ENCODE data around the gene HERPUD2.
"Not testable (repeated sequence)": the region's sequence is repeated elsewhere in the genome, so short reads cannot be mapped to it uniquely, and the experiment has no call there.

Gene HERPUD2

GRCh38 chr7:35677582-35678356 lies 17.2 kb downstream of the HERPUD2 start:
- peaks cover 75% of the 10 kb centered on the region for H3K79me2 ChIP-seq (ENCODE audit: insufficient read depth, low read length)
- ATAC-seq (ENCODE audit: insufficient read depth, low read depth) (no peak), DNase-seq (no peak)
- no peaks in the 10 kb centered on the region for H3K9me3 ChIP-seq (ENCODE audit: insufficient read depth, low read length, severe bottlenecking)
- no peaks in the 10 kb centered on the region for H3K36me3 ChIP-seq (ENCODE audit: insufficient read depth, low read length)
- H3K4me1 ChIP-seq (ENCODE audit: insufficient read depth, low read length): peaks cover 17% of the 10 kb centered on the region
- H3K9ac ChIP-seq (ENCODE audit: low read depth, low read length): no peak overlapping the region
- TF ChIP-seq CTCF (IDR thresholded peaks at IDR 0.05; ENCODE audit: borderline replicate concordance, extremely low read depth, low read length, poor library complexity, severe bottlenecking): no peak
- no peak for TF ChIP-seq EZH2 (IDR thresholded peaks at IDR 0.05; ENCODE audit: borderline replicate concordance, low read depth, low read length, severe bottlenecking)
- peaks cover 34% of the 10 kb centered on the region for H4K20me1 ChIP-seq (ENCODE audit: insufficient read depth, low read length)
- no peak overlapping the region for H3K4me2 ChIP-seq (ENCODE audit: insufficient read depth, low read length)
- H3K27me3 ChIP-seq (ENCODE audit: insufficient read depth, low read length, poor library complexity): no peaks in the 10 kb centered on the region
- H2AFZ ChIP-seq (ENCODE audit: low read depth, low read length): no peak overlapping the region
- H3K4me3 ChIP-seq (ENCODE audit: low read depth in 1 of 2, low read length in 2 of 2): no peak overlapping the region
- no peak overlapping the region for H3K27ac ChIP-seq (ENCODE audit: low read length)

- peaks cover 64% of the 10 kb centered on the region for H3K79me2 ChIP-seq (ENCODE audit: insufficient read depth, low read length)
- H3K9me3 ChIP-seq (ENCODE audit: insufficient read depth, low read length, severe bottlenecking): no peaks in the 10 kb centered on the region
- no peaks in the 10 kb centered on the region for H3K27me3 ChIP-seq (ENCODE audit: insufficient read depth, low read length, poor library complexity)
- ATAC-seq (ENCODE audit: insufficient read depth, low read depth): no peak
- H2AFZ ChIP-seq (ENCODE audit: low read depth, low read length): no peak overlapping the region
- peaks cover 27% of the 10 kb centered on the region for H4K20me1 ChIP-seq (ENCODE audit: insufficient read depth, low read length)
- TF ChIP-seq CTCF (IDR thresholded peaks at IDR 0.05; ENCODE audit: borderline replicate concordance, extremely low read depth, low read length, poor library complexity, severe bottlenecking) (no peak), EZH2 (IDR thresholded peaks at IDR 0.05; ENCODE audit: borderline replicate concordance, low read depth, low read length, severe bottlenecking) (no peak)
- H3K27ac ChIP-seq (ENCODE audit: low read length): no peak overlapping the region
- no peak overlapping the region for H3K4me2 ChIP-seq (ENCODE audit: insufficient read depth, low read length)
- peaks cover 8% of the 10 kb centered on the region for H3K4me1 ChIP-seq (ENCODE audit: insufficient read depth, low read length)
- DNase-seq: no peak
- no peak overlapping the region for H3K9ac ChIP-seq (ENCODE audit: low read depth, low read length)
- H3K36me3 ChIP-seq (ENCODE audit: insufficient read depth, low read length): no peaks in the 10 kb centered on the region
- H3K4me3 ChIP-seq (ENCODE audit: low read depth in 1 of 2, low read length in 2 of 2): no peak overlapping the region
Measured at GRCh38 chr7:35676211-35676610, 18.7 kb downstream of the HERPUD2 start.

- Histone ChIP-seq H3K36me3 (ENCODE audit: insufficient read depth, low read length) (peaks cover 29% of the 10 kb centered on the region), H3K9ac (ENCODE audit: low read depth, low read length) (no peak overlapping the region), H2AFZ (ENCODE audit: low read depth, low read length) (no peak overlapping the region), H3K27me3 (ENCODE audit: insufficient read depth, low read length, poor library complexity) (no peaks in the 10 kb centered on the region), H3K79me2 (ENCODE audit: insufficient read depth, low read length) (peaks cover 21% of the 10 kb centered on the region; the same call in 1 of the 2 replicates), H3K4me2 (ENCODE audit: insufficient read depth, low read length) (no peak overlapping the region), H3K9me3 (ENCODE audit: insufficient read depth, low read length, severe bottlenecking) (peaks cover 12% of the 10 kb centered on the region), H3K4me3 (ENCODE audit: low read depth in 1 of 2, low read length in 2 of 2) (no peak overlapping the region), H3K4me1 (ENCODE audit: insufficient read depth, low read length) (no peaks in the 10 kb centered on the region), H4K20me1 (ENCODE audit: insufficient read depth, low read length) (peaks cover 10% of the 10 kb centered on the region), H3K27ac (ENCODE audit: low read length) (no peak overlapping the region)
- TF ChIP-seq CTCF (IDR thresholded peaks at IDR 0.05; ENCODE audit: borderline replicate concordance, extremely low read depth, low read length, poor library complexity, severe bottlenecking): no peak
- no peak for TF ChIP-seq EZH2 (IDR thresholded peaks at IDR 0.05; ENCODE audit: borderline replicate concordance, low read depth, low read length, severe bottlenecking)
- no peak for ATAC-seq (ENCODE audit: insufficient read depth, low read depth)
- no peak for DNase-seq
Measured at GRCh38 chr7:35670856-35671569, 23.9 kb downstream of the HERPUD2 start.

- not testable (repeated sequence) for ATAC-seq (ENCODE audit: insufficient read depth, low read depth); H3K9me3 ChIP-seq (ENCODE audit: insufficient read depth, low read length, severe bottlenecking); H2AFZ ChIP-seq (ENCODE audit: low read depth, low read length); H3K9ac ChIP-seq (ENCODE audit: low read depth, low read length); H3K79me2 ChIP-seq (ENCODE audit: insufficient read depth, low read length); DNase-seq; H3K27me3 ChIP-seq (ENCODE audit: insufficient read depth, low read length, poor library complexity); H3K27ac ChIP-seq (ENCODE audit: low read length); H3K4me1 ChIP-seq (ENCODE audit: insufficient read depth, low read length); H3K4me2 ChIP-seq (ENCODE audit: insufficient read depth, low read length); H4K20me1 ChIP-seq (ENCODE audit: insufficient read depth, low read length); H3K4me3 ChIP-seq (ENCODE audit: low read depth in 1 of 2, low read length in 2 of 2)
- peaks cover 19% of the 10 kb centered on the region for H3K36me3 ChIP-seq (ENCODE audit: insufficient read depth, low read length)
Measured at GRCh38 chr7:35660411-35660810, 34.5 kb downstream of the HERPUD2 start.
